ENCODE measurements around the gene COG5.

DNA sequence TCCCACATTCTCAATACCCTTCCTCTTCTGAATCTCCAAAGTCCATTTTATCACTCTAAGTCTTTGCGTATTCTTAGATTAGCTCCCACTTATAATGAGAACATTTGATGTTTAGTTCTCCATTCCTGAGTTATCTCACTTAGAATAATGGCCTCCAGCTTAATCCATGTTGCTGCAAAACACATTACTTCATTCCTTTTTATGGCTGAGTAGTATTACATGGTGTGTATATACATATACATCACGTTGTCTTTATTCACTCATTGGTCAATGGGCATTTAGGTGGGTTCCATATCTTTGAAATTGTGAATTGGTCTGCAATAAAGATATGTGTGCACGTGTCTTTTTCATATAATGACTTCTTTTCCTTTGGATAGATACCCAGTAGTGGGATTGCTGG lies 61.6 kb downstream of the COG5 start:
- TF ChIP-seq FOXK2 (IDR thresholded peaks at IDR 0.05) (no peak), ELF4 (IDR thresholded peaks at IDR 0.05) (no peak), CTBP1 (IDR thresholded peaks at IDR 0.05; ENCODE audit: borderline replicate concordance) (no peak), LEF1 (IDR thresholded peaks at IDR 0.05; ENCODE audit: borderline replicate concordance) (no peak), SP1 (IDR thresholded peaks at IDR 0.05) (no peak), FOXM1 (IDR thresholded peaks at IDR 0.05; ENCODE audit: borderline replicate concordance) (no peak), ZNF384 (IDR thresholded peaks at IDR 0.05) (no peak), FOXA1 (IDR thresholded peaks at IDR 0.05) (no peak), TARDBP (IDR thresholded peaks at IDR 0.05) (no peak), L3MBTL2 (conservative IDR thresholded peaks at IDR 0.05) (peak; percentile 20; the same call in 1 of the 2 replicates), SUZ12 (IDR thresholded peaks at IDR 0.05) (no peak)

Data from HEK293T (cell line).